NCI-H2196 (cell line): Measurements from ENCODE around the gene ARHGAP19.
A peak's percentile ranks its signal among the peaks of the same experiment; 100 is the strongest.

Experiments used
- DNase-seq: peaks from one replicate; lab custom pipeline; 2025; ENCODE audit not compliant: unreplicated experiment; lab: John Stamatoyannopoulos, UW

The ARHGAP19 gene

GRCh38 chr10:97229322-97230015, 63.0 kb downstream of the ARHGAP19 start:
- DNase-seq = no peak

- no peak for DNase-seq
These were observed 63.7 kb downstream of the ARHGAP19 start for GRCh38 chr10:97228775-97229157.

DNA sequence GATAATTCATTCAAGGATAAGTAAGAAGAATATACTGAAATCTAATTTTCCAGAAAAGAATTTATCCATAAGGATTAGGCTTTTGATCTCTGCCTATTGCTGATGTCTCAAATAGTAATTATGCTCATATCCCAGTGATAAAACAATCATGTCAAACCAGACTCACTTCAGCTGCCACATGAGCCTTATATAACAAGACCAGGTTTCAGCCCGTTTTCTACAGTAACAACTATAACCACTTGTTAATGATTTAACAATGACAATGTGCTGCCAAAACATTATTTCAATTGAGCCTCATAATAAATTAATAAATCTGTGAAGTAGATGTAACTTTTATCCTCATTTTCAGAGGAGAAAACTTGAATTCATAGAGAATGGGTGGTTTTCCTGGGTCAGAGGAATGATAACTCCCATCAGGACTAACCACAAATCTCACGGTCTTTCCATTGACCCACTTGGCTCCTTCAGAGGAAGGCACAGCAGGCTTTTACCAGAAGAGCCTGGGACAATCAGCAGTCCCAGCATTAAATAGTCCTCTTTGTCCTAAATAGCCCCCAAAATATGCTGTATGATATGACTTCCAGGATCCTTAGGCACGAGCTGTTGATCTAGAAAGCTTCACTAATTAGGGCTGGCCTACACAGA, 64.2 kb downstream of the ARHGAP19 start:
- DNase-seq = no peak

DNA sequence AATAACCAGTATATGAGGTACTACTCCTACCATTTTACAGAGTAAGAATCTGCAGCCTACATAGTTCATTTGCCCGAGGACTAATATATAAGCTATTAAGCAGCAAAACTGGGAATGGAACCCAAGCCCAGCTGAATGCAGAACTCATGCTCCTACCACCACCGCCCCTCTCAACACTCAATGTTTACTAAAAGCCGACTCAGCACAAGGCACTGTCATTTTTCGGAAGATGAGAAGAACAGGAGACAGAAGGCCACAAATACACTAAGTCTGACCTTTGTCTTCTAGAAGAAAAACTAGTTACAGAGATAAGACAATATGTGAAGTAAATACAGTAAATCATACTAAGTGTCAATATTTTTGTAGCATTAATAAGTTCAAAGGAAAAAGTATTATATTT, 66.0 kb downstream of the ARHGAP19 start:
- no peak for DNase-seq

- DNase-seq = no peak
These were observed 67.7 kb downstream of the ARHGAP19 start for GRCh38 chr10:97224483-97225435.

DNA sequence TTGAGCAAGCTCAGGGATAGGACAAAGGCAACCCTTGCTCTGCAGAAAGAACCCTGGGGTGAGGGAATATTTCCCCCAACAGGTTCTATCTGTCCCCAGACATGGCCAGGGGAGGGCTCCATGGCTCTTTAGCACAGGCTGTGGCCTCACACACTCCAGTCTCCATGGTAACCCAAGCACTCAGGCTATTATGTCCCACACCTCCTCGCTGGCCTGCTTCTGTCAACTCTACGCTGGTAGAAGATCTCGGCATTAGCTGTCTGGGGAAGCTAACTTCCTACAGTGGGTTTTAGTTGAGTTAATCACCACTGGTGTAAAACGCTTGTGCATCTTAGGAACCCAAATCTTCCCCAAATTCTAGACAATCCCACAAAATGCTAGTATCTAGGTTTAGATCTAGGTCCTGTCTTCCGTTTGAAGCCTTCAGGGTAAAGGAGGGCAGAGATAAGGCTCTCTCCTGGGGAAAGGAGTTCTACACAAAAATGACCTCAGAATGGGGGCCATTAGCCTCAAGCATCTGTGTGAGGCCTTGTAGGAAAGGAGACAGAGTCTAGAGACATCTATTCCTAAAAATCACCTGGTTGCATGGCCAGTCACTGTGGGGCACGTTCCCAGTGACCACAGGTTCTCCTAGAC, 70.0 kb downstream of the ARHGAP19 start:
- DNase-seq = no peak

GRCh38 chr10:97220355-97220754, 72.1 kb downstream of the ARHGAP19 start:
- DNase-seq = no peak

- DNase-seq = no peak
These were observed 75.1 kb downstream of the ARHGAP19 start for GRCh38 chr10:97217299-97217698.

DNA sequence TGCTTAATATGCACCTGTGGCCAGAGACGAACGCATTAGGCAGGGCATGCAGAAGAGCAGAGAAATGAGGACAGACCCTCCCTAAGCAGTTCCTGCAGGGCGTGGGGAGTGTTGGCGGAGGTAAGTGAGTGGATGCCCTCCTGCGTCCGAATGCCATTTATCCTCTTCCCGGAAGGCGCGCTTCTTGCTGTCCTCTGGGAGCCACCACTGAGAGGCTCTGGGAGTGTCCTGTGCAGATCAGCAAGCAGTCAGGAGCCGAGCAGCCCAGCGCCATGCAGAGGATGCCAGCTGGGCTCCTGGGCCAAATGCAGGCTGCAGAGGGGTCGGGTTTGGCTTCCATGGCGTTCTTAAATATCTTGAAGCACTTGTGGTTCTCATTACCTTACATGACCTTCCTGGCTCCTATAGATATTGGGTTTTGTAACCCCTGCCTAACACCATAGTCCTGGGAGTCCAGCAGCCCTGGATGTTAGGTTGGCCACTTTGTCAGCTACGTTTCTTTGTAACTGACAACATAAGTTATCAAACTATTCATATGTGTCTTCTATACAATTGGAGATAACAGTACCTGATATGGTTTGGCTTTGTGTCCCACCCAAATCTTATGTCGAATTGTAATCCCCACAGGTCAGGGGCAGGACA, 76.7 kb downstream of the ARHGAP19 start:
- no peak for DNase-seq

DNA sequence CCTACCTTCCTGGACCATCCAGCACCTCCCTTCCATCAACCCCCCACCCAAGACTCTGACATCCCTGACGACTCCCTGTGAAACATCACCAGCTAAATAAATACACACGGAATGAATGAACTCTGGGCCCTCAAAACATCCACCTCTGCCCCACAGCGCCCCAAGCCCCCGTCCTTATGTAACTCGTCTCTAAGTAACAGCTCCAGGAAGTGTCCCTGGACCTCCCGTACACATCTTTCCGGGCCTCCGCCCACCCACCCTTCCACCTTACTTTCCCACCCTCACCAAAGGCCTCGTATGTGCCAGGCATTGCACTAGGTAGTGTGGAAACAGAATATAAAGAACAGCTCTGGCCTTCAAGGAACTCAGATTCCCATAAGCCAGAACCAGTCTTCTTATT, 79.0 kb downstream of the ARHGAP19 start:
- no peak for DNase-seq

DNA sequence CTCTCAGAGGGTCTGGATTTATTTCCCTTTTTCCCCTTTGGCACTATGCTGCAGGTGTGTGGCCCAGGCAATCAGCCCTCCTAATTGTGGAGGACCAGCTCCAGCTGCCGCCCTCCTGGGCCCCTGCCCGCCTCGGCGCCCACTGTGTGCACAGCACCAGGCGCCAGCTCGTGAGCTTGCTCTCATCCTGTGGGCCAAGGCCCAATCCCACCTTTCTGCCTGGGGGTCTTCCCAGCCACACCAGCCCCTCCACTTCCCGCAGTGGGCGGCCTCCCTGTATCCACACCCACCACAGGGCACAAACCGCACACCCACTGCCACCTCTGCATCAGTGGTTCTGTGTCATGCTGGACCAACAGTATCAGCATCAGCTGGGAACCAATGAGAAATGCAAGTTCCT, 81.2 kb downstream of the ARHGAP19 start:
- no peak for DNase-seq

- DNase-seq = peak; percentile 38
These were observed 81.9 kb downstream of the ARHGAP19 start for GRCh38 chr10:97210543-97210960.

- no peak for DNase-seq
These were observed 84.6 kb downstream of the ARHGAP19 start for GRCh38 chr10:97207756-97208346.

DNA sequence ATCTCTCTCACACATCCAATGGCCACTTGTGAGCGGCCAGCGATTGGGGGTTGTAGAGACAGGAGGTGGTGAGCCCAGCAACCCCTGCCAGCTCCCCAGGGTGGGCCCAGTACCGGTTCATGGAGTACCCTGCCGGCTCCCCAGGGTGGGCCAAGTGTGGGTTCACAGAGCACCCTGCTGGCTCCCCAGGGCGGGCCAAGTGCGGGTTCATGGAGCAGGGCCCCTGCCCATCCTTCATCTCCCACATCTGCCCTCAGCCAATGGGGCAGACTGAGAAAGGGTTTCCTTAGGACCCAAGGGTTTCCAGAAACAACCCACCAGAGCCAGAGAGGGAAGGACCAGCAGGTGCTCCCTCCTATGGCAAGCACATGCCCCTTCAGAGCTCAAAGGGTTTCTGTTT, 85.3 kb downstream of the ARHGAP19 start:
- DNase-seq = no peak

DNA sequence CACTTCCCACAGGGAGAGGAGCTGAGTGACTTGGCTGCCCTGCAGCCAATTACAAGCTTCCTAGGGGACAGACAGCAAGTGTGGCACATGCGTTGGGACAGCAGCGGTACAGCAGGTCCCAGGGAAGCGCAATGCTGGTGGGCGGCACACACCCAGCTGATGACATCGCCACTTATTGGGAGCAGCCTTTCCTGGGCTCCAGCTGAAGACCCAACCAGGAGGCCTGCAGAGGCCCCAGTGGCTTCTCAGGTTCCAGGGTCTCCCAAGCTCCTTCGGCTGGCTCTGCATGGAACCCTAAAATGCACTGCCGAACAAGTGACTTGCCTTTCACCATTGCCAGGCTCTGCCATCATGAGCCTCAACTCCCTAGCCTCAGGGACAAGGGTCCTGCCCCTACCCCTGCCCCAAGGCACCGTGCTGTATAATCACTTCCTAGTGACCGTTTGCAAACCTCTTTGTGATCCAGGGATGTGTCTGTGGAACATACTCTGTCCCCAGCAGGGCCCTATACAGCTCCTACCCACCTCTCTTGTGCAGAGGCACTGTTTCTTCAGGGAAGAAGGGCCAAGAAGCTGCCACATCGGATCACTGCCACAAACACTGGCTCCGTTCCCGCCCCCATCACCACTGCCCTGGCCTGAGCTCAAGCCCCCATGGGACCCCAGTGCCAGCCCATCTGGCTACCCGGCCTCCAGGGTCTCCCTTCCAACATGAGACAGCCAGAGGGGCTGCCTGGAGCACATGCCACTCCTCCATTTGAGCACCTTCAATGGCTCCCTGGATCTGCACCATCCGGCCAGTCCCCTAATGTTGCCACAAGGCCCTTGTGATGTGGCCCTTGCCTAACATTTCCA, 87.4 kb downstream of the ARHGAP19 start:
- no peak for DNase-seq

DNA sequence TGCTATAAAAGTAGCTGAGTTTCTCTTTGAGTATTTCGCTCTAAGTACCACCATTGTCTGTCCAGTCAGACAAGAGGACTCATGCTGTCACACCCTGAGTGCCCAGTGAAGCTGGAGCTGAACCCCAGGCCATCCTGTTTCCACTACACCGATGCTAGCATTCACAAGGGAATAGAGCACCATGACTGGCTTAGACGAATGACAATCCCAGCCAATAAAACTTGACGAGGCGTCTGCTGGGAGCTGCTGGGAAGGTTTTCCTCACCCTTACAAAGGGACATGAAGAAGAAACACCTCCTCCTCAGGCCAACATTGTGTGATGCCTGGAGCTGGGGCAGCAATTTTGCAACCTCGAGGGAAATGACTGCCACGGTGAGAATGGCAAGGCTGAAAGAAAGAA, 89.2 kb downstream of the ARHGAP19 start:
- no peak for DNase-seq

GRCh38 chr10:97200616-97201015, 91.8 kb downstream of the ARHGAP19 start:
- DNase-seq = no peak

DNA sequence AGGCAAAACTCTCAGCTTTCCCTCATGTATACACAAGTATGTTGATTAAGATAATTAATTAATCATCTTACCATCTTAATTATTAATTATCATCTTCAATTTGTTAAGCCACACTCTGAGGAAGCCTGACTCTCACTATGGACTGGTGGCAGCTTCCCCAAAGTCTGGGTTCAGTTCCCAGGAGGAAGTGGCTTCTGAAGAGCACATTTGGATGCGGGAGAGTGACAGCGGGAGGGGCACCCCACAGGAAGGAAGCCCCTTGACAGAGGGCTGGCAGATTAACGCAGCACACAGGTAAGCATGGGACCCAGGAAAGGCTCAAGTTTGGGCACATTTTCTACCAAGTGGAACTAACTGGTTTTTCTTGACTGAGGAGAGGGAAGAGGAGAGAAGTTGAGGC, 93.3 kb downstream of the ARHGAP19 start:
- DNase-seq = no peak

GRCh38 chr10:97197030-97197500, 95.4 kb downstream of the ARHGAP19 start:
- DNase-seq = no peak
